Activated CD4-positive, alpha-beta T cell treated with anti-CD3 and anti-CD28 coated beads, Interleukin-2, amount 50 U/mL, for 16 hours (primary cell): Measurements from ENCODE around the gene CDH4.

Source experiments
- DNase-seq: peaks from one replicate; pipeline ENCODE4 v3.0.0-alpha.2; 2020

Gene CDH4

DNA sequence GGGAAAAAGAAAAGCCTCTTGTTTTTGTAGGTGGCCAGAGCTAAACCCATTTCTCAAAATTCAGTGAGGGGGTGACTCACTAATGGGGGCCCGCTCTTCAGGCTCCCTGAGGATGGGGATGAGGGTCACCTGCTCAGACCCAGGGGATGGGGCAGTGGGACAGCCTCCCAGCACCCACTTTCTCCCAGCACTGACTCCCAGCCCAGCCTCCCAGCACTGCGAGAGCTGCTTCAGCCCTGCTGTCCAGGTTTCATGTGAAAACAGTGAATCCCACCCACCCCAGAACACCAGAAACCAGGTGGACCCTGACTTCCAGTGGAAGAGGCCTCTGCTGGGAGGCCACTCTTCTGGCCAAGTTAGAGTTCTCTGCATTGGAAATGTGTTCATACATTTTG, 362.6 kb downstream of the CDH4 start:
- no peak for DNase-seq

DNA sequence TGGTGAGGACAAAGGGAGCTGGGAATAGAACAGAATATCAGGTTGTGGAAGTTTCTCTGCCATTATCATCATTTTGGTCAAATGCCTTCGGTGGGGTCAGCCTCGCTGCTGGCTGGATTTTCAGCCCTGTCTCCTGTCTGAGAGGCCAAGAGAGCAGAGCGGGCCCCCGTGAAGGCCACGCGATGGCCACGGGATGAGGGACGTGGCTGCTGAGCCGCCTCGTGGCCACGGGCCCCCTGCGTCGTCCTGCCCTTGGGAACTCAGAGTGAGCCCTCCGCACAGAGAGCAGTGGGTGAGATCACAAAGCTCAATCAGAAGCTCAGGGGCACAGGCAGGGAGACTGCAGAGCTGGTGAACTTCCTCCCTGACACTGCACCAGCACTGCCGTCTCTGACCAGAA, 363.7 kb downstream of the CDH4 start:
- no peak for DNase-seq

GRCh38 chr20:61619751-61620150, 367.7 kb downstream of the CDH4 start:
- no peak for DNase-seq

- no peak for DNase-seq
These were observed 368.1 kb downstream of the CDH4 start for GRCh38 chr20:61620174-61620573.

- no peak for DNase-seq
These were observed 369.1 kb downstream of the CDH4 start for GRCh38 chr20:61621035-61621730.

DNA sequence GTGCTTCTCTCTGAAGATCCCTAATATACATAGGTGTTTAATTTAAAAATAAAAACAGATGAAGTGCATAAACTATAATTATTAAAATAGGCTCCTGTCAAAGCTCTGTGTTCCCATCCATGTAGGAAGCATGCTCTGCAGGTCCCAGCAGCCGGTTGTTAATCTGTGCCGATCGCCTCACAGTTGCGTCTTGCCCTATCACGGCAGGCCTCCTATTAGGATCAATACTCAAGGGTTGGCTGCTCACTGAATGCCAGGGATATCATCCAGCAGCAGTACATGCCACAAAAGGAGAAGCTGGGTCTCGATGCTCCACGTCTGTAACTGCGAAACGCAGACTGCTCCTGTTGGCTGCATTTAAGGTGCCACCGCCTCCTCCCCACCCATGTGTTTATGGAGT, 369.8 kb downstream of the CDH4 start:
- DNase-seq = no peak

GRCh38 chr20:61623451-61623850, 371.4 kb downstream of the CDH4 start:
- no peak for DNase-seq

GRCh38 chr20:61625246-61625645, 373.2 kb downstream of the CDH4 start:
- DNase-seq = no peak

DNA sequence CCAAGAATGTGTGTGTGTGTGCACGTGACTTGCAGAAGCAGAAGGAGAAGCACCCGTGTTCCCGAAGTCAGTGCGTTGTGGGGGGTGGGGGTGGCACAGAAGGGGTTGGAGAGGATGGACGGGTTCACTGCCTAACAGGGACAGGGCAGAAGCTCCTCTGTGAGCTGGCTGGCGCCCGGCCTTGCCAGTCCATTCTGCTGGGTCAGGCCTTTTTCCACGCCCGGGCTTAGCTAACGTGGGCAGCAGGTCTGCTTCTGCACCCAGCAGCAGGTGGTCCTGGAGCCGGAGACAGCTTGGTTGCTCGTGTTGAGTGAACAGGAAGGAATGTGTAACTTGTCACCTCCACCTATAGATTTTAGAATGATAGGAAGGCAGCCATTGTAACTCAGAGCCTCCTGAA, 374.4 kb downstream of the CDH4 start:
- DNase-seq = no peak

DNA sequence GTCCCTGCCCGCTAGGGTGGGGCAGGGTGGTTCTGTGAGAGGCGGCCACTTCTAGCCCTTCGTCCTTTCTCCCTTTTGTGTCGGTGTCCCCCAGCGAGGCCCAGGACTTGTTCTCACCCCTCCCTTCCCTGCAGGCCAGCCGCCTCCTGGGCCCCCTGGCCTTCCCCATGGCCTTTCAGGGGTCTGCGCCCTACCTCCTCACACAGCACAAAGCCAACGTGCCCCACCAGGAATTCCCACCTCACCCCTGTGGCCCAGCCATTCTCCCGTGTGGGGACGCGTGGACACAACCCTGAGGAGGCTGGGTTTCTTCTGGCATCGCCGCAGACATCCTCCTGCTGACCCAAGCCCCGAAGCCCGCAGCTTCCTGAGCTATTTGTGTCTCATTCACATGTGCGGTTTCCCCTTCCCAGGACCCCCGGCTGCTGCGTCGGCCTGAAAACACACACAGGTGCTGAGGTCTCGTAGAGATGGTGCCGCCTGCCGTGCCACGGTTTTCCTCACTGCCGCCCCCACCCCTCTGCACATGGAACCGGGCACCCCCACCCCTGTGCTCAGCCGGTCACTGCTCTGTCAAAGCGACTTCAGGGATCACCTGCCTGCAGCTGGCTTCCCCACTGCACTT, 375.8 kb downstream of the CDH4 start:
- DNase-seq = no peak

GRCh38 chr20:61628480-61628879, 376.4 kb downstream of the CDH4 start:
- no peak for DNase-seq

- no peak for DNase-seq
These were observed 377.0 kb downstream of the CDH4 start for GRCh38 chr20:61628901-61629601.

DNA sequence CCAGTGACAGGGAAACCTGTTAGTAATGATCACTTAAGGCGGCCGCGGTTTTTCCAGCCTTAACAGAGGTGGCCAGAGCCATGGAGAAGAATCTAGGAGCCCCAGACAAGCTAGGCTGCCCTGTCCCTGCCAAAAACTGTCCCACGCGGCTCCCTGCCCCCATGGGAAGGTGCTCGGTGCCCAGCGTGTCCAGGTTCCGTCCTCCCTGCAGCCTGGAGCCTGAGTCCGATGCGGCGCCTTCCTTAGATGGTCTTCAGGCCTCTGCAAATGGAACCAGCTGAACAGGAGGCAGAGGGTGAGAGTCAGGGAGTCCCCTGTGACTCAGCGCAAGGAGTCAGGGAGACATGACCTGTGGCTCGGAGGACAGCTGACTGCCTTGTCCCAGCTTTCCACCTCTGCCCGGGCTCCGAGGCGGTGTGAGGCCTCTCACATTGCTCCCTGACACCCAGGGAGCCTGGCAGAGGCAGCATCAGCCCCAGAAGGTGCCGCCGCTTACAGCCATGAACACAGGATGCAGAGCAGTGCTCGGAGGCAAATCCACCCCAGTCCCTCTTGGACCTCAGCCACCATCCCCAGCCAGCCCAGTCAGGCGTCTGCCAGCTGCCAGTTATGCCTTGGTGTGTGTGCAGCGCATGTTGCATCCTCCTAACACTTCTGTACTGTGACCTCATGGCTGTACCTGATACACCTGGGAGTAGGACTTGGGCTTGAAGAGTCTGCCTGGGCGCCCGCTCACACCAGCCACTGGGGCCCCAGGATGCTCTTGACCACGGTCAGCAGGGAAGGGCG, 377.7 kb downstream of the CDH4 start:
- no peak for DNase-seq

DNA sequence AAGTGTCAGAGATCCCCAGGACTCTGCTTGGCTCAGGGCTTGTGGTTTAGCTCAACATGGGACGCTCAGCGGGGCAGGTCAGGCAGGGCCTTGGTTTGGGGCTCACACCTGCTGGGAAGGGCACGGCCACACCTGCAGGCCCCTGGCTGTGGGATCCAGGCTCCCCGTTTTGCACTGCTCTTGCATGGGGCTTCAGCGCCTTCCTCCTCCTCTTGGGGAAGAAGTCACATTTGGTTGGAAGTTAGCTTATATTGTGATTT, 378.3 kb downstream of the CDH4 start:
- no peak for DNase-seq

DNA sequence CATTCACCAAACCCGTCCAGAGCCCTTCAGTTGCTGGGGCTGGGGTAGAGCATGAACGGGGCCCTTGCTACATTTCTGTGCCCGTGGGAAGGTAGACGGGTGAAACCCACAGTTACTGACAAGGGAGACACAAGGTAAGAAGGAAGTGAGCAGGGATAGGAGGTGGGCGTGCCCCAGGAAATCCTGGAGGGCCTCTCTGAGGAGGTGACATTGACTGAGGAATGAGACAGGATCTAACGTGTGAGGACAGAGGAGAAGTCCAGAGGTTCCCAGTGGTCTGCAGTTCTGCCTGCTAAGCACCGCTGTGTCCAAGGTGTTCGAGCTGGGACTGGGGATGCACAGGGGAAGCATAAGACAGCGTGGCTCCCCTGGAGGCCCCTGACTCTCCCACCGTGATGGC, 378.8 kb downstream of the CDH4 start:
- DNase-seq = no peak

GRCh38 chr20:61631751-61632150, 379.7 kb downstream of the CDH4 start:
- no peak for DNase-seq

DNA sequence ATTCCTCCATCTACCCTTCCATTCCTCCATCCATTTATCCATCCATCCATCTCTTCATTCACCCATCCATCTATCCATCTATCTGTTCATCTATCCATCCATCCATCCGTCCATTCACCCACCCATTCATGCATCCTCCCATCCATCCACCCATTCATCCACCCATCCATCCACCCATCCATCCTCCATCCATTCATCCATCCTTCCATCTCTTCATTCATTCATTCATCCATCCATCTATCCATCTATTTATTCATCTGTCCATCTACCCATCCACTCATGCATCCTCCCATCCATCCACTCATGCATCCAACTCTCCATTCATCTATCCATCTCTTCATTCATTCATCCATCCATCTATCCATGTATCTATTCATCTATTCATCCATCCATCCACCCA, 380.9 kb downstream of the CDH4 start:
- no peak for DNase-seq

GRCh38 chr20:61634376-61635145, 382.5 kb downstream of the CDH4 start:
- DNase-seq = no peak

DNA sequence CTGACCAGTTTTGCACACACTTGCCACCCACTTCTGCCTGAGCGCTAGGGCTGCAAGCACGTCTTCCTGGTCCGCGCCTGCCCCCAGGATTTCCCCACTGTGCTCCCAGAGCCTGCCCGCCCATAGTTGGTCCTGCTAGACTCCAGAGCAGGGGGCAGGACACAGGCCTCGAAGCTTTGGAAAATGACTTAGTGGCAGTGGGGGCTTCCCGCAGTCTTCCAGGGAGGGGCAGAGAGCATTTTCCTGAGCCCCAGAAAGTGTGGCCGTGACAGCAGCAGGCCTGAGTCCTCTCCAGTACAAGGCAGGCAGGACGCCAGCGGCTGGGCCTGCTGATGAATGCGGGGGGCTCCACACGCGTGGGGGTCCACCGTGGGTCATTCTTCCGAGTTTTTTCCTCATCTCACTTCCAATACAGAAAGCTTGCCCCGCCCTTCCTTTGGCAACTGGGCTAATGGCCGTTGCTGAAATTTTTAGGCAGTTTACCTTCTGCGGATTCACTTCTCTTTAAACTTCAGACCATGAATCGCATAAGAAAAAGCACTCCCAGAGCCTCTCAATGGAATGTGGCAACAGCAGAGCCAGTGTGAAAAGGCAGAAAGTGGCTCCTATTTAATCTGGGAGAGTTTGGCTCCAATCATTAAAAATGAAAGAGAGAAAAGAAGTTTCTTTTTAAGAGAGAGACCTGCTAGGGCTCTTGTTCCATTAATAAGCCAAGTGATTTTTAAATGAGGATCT, 383.8 kb downstream of the CDH4 start:
- no peak for DNase-seq

DNA sequence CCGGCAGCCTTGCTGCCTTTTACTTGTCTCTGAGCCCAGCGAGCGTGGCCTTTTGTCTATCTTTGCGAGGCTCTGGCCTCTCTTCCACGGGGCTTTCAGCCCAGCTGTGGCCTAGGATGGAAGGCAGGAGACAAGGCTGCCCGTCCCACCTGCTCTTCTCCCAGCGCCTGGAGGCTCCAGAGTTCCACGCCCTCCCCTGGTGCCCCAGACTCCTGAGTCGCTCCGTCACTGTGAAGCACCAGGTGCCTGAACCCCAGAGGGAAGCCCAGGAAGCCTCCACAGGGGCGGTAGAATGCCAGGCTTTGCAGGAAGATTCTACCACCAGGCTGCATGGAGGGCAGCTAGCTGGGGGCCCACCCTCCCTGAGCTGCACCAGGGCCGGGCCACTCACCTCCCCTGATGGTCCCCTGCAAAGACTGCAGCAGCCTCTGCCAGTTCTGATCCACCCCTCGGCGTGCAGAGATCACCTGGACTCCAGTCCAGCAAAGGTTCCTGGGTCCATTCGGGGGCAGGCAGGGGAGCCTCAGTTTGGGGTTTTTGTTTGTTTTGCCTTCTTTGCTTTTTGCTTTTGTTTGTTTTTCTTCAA, 384.6 kb downstream of the CDH4 start:
- DNase-seq = no peak

DNA sequence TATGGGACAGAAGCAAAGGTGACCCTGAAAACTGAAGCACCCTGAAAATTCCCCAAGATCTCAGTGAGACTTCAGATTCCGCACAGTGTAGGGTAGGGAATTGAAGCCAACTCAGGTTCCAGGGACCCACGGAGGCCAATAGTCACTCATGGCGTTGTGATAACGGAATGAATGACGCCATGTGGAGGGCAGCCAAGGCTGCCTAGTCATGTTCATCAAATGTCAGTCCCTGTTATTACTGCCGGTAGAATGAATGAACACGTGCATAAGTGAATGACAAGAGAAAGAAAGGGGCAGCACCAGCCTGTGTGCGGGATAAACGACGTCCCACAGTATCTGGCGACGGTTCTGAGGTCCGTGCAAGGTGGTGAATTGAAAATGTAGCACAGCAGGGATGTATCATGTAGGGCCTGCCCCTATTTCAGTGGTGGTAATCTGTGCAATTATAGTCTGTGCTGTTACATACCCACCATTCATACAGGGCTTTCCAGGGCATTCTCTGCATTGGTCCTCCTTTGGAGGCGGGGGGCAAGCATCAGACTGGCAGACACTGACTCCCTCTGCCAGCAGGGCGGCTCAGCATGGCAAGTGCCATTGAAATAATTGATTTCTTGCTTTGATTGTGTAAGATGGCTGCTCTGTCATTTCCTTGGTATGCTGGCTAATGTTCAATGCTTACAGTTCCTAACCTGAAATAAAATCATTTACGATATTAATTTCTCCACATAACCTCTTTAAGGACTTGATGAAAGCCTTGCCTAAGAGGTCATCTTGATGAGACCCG, 386.9 kb downstream of the CDH4 start:
- no peak for DNase-seq
